Neuron (in vitro differentiated cells): ENCODE measurements around the gene CCT7.
"Not testable (repeated sequence)": the region's sequence is repeated elsewhere in the genome, so short reads cannot be mapped to it uniquely, and the experiment has no call there.

ENCODE experiments used
- H2AFZ ChIP-seq: one replicate; pipeline ENCODE4 v1.6.1; 2013; ENCODE audit warnings: low read depth, mild to moderate bottlenecking, inconsistent platforms, low read length, moderate library complexity
- H3K27me3 ChIP-seq: one replicate; pipeline ENCODE4 v1.6.1; 2013; ENCODE audit warnings: low read length; ENCODE audit not compliant: insufficient read depth
- H3K36me3 ChIP-seq: one replicate; pipeline ENCODE4 v1.6.1; 2013; ENCODE audit warnings: low read length; ENCODE audit not compliant: insufficient read depth
- H3K4me1 ChIP-seq: one replicate; pipeline ENCODE4 v1.6.1; 2013; ENCODE audit warnings: low read length; ENCODE audit not compliant: insufficient read depth
- H3K4me3 ChIP-seq: 2 replicates; pipeline ENCODE4 v1.5.1; 2013; ENCODE audit warnings: mild to moderate bottlenecking, low read length, moderate library complexity
- H3K9me3 ChIP-seq: one replicate; pipeline ENCODE4 v1.6.1; 2013; ENCODE audit warnings: low read length

The CCT7 gene

GRCh38 chr2:73260338-73260984 is 26.4 kb downstream of the CCT7 start:
- no peak overlapping the region for H3K4me3 ChIP-seq
- H3K4me1 ChIP-seq = no peaks in the 10 kb centered on the region
- peaks cover 9% of the 10 kb centered on the region for H3K36me3 ChIP-seq
- H3K9me3 ChIP-seq = no peaks in the 10 kb centered on the region
- no peak overlapping the region for H2AFZ ChIP-seq
- H3K27me3 ChIP-seq = no peaks in the 10 kb centered on the region

GRCh38 chr2:73262108-73262651 is 28.1 kb downstream of the CCT7 start:
- Histone ChIP-seq H3K4me1 (no peaks in the 10 kb centered on the region), H2AFZ (no peak overlapping the region), H3K4me3 (no peak overlapping the region), H3K36me3 (peaks cover 9% of the 10 kb centered on the region), H3K9me3 (no peaks in the 10 kb centered on the region), H3K27me3 (no peaks in the 10 kb centered on the region)

- H3K27me3 ChIP-seq, H3K4me1 ChIP-seq, H3K36me3 ChIP-seq, H2AFZ ChIP-seq, H3K4me3 ChIP-seq, H3K9me3 ChIP-seq: not testable (repeated sequence)
Measured at GRCh38 chr2:73262691-73263429, 28.8 kb downstream of the CCT7 start.

GRCh38 chr2:73263540-73264331 is 29.6 kb downstream of the CCT7 start:
- H3K4me3 ChIP-seq = no peak overlapping the region
- H3K27me3 ChIP-seq = no peaks in the 10 kb centered on the region
- no peak overlapping the region for H2AFZ ChIP-seq
- no peaks in the 10 kb centered on the region for H3K4me1 ChIP-seq
- no peaks in the 10 kb centered on the region for H3K9me3 ChIP-seq
- peaks cover 5% of the 10 kb centered on the region for H3K36me3 ChIP-seq

GRCh38 chr2:73264332-73264606 is 30.2 kb downstream of the CCT7 start:
- H3K36me3 ChIP-seq = peaks cover 5% of the 10 kb centered on the region
- no peaks in the 10 kb centered on the region for H3K9me3 ChIP-seq
- H3K4me1 ChIP-seq = no peaks in the 10 kb centered on the region
- H3K4me3 ChIP-seq = no peak overlapping the region
- no peaks in the 10 kb centered on the region for H3K27me3 ChIP-seq
- H2AFZ ChIP-seq = no peak overlapping the region

GRCh38 chr2:73264783-73265182 is 30.7 kb downstream of the CCT7 start:
- Histone ChIP-seq H3K9me3 (no peaks in the 10 kb centered on the region), H3K36me3 (peaks cover 5% of the 10 kb centered on the region)

GRCh38 chr2:73265298-73266060 is 31.4 kb downstream of the CCT7 start:
- H3K36me3 ChIP-seq = peaks cover 5% of the 10 kb centered on the region
- no peak overlapping the region for H2AFZ ChIP-seq
- no peaks in the 10 kb centered on the region for H3K4me1 ChIP-seq
- no peak overlapping the region for H3K4me3 ChIP-seq
- H3K27me3 ChIP-seq = no peaks in the 10 kb centered on the region
- no peaks in the 10 kb centered on the region for H3K9me3 ChIP-seq

More at GRCh38 chr2:73264783-73265182, 30.7 kb downstream of the CCT7 start:
- H3K4me3 ChIP-seq = no peak overlapping the region
- H3K27me3 ChIP-seq = no peaks in the 10 kb centered on the region
- H2AFZ ChIP-seq = no peak overlapping the region
- no peaks in the 10 kb centered on the region for H3K4me1 ChIP-seq

- Histone ChIP-seq H3K4me3 (no peak overlapping the region), H3K36me3 (peaks cover 5% of the 10 kb centered on the region), H3K27me3 (no peaks in the 10 kb centered on the region), H2AFZ (no peak overlapping the region), H3K4me1 (no peaks in the 10 kb centered on the region), H3K9me3 (no peaks in the 10 kb centered on the region)
Measured at GRCh38 chr2:73266061-73266901, 32.2 kb downstream of the CCT7 start.

GRCh38 chr2:73267008-73267407 is 32.9 kb downstream of the CCT7 start:
- H3K4me3 ChIP-seq = no peak overlapping the region

GRCh38 chr2:73268366-73268829 is 34.3 kb downstream of the CCT7 start:
- Histone ChIP-seq H3K4me3 (no peak overlapping the region), H3K27me3 (no peaks in the 10 kb centered on the region), H2AFZ (no peak overlapping the region)

More at GRCh38 chr2:73267008-73267407, 32.9 kb downstream of the CCT7 start:
- Histone ChIP-seq H3K9me3 (no peaks in the 10 kb centered on the region), H3K27me3 (no peaks in the 10 kb centered on the region), H3K4me1 (no peaks in the 10 kb centered on the region), H2AFZ (no peak overlapping the region), H3K36me3 (peaks cover 5% of the 10 kb centered on the region)

GRCh38 chr2:73268830-73269685 is 35.0 kb downstream of the CCT7 start:
- Histone ChIP-seq H2AFZ (no peak overlapping the region), H3K4me1 (no peaks in the 10 kb centered on the region), H3K9me3 (no peaks in the 10 kb centered on the region), H3K27me3 (no peaks in the 10 kb centered on the region), H3K36me3 (peaks cover under 1% of the 10 kb centered on the region), H3K4me3 (no peak overlapping the region)

More at GRCh38 chr2:73268366-73268829, 34.3 kb downstream of the CCT7 start:
- Histone ChIP-seq H3K36me3 (peaks cover 2% of the 10 kb centered on the region), H3K9me3 (no peaks in the 10 kb centered on the region), H3K4me1 (no peaks in the 10 kb centered on the region)
